Measurements from ENCODE around the gene GNB2. TPM values are rescaled to one million over a fixed set of nuclear protein-coding genes. Genes with fewer than 3 reads are reported as not detected.

GNB2 gene
- total and polyA plus RNA-seq, 12 donors = 32.8 to 227 (median 106) TPM

GRCh38 chr7:100681491-100682227 is 8.1 kb downstream of the GNB2 start:
- no peaks in the 10 kb centered on the region for H3K27me3 ChIP-seq
- H3K27ac ChIP-seq = peak overlapping the region in 1 of 10 donors; percentile 21
- H3K4me1 ChIP-seq = peaks cover 0 to 36% (median 14%) of the 10 kb centered on the region in 9 donors
- H3K36me3 ChIP-seq = peaks cover 0 to 100% (median 78%) of the 10 kb centered on the region in 9 donors
- H3K9me3 ChIP-seq = no peaks in the 10 kb centered on the region
- ATAC-seq = no peak
- no peak overlapping the region for H3K4me3 ChIP-seq
- intact Hi-C loops (cut with DNase I) = loop anchor here in 5 of 10 donors (2.0 to 10.0 kb wide), 4 partner anchors 74 to 217 kb away; partner anchors contain the start of genes SPACDR (in 2 of the 5) and TSC22D4 (in 1 of the 5)
- TF ChIP-seq CTCF (IDR thresholded peaks at IDR 0.05) = no peak
- DNase-seq = no peak
- 77 to 78% methylated on average over 29 of the region's 29 CpGs for WGBS, 2 donors

- no peaks in the 10 kb centered on the region for H3K9me3 ChIP-seq
- peaks cover 0 to 30% (median 8%) of the 10 kb centered on the region in 9 donors for H3K4me1 ChIP-seq
- TF ChIP-seq CTCF (IDR thresholded peaks at IDR 0.05) = no peak
- intact Hi-C loops (cut with DNase I) = loop anchor here in 5 of 10 donors (2.0 to 10.0 kb wide), 4 partner anchors 75 to 217 kb away; partner anchors contain the start of genes SPACDR (in 2 of the 5) and TSC22D4 (in 1 of the 5)
- 82 to 84% methylated on average over 24 to 25 of the region's 25 CpGs for WGBS, 2 donors
- no peak overlapping the region for H3K27ac ChIP-seq
- H3K4me3 ChIP-seq = no peak overlapping the region
- ATAC-seq = no peak
- peaks cover 3 to 100% (median 78%) of the 10 kb centered on the region in 9 donors for H3K36me3 ChIP-seq
- no peak for DNase-seq
- H3K27me3 ChIP-seq = no peaks in the 10 kb centered on the region
Measured at GRCh38 chr7:100682228-100682741, 8.7 kb downstream of the GNB2 start.

GRCh38 chr7:100682991-100683658 is 9.6 kb downstream of the GNB2 start:
- H3K27ac ChIP-seq = no peak overlapping the region
- H3K27me3 ChIP-seq = no peaks in the 10 kb centered on the region
- H3K4me1 ChIP-seq = peaks cover 0 to 28% (median 7%) of the 10 kb centered on the region in 9 donors
- H3K36me3 ChIP-seq = peaks cover 7 to 100% (median 78%) of the 10 kb centered on the region in 9 donors
- no peak overlapping the region for H3K4me3 ChIP-seq
- no peak for DNase-seq
- WGBS, 2 donors = 85 to 86% methylated on average over 28 of the region's 28 CpGs
- peak in 1 of 8 donors; percentile 0 for ATAC-seq
- TF ChIP-seq CTCF (IDR thresholded peaks at IDR 0.05) = no peak
- no peaks in the 10 kb centered on the region for H3K9me3 ChIP-seq
- intact Hi-C loops (cut with DNase I) = loop anchor here in 5 of 10 donors (2.0 to 10.0 kb wide), 4 partner anchors 76 to 218 kb away; partner anchors contain the start of genes SPACDR (in 2 of the 5) and TSC22D4 (in 1 of the 5)
